C4-2B (cell line): Measurements from ENCODE around the gene TAF4B.

Experiments
- ZFX ChIP-seq: fragments of 450-650 bp; IDR thresholded peaks from 2 replicates; pipeline ENCODE4 v1.6.1; 2017
- TF ChIP-seq, protein P1 (sequence below): fragments of 450-650 bp; conservative IDR thresholded peaks from 2 replicates; pipeline ENCODE4 v1.5.1; 2017; ENCODE audit warnings: mild to moderate bottlenecking

DNA sequence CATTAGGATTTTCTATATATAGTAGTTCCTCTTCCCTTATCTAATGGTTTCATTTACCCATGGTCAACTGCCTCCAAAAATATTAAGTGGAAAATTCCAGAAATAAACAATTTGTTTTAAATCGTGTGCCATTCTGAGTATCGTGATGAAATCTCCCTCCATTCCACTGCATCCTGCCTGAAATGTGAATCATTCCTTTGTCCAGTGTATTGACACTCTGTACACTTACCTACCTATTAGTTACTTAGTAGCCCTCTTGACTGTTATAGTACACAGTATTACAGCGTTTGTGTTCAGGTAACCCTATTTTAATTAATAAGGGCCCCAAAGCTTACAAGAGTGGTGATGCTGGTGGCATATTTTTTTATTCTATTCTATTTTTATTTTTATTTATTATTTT lies 26.2 kb downstream of the TAF4B start:
- TF ChIP-seq, protein P1, sequence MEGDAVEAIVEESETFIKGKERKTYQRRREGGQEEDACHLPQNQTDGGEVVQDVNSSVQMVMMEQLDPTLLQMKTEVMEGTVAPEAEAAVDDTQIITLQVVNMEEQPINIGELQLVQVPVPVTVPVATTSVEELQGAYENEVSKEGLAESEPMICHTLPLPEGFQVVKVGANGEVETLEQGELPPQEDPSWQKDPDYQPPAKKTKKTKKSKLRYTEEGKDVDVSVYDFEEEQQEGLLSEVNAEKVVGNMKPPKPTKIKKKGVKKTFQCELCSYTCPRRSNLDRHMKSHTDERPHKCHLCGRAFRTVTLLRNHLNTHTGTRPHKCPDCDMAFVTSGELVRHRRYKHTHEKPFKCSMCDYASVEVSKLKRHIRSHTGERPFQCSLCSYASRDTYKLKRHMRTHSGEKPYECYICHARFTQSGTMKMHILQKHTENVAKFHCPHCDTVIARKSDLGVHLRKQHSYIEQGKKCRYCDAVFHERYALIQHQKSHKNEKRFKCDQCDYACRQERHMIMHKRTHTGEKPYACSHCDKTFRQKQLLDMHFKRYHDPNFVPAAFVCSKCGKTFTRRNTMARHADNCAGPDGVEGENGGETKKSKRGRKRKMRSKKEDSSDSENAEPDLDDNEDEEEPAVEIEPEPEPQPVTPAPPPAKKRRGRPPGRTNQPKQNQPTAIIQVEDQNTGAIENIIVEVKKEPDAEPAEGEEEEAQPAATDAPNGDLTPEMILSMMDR: no peak
- no peak for TF ChIP-seq ZFX
